ENCODE data around the gene TCAF1.
"Not testable (repeated sequence)": the region's sequence is repeated elsewhere in the genome, so short reads cannot be mapped to it uniquely, and the experiment has no call there.

GRCh38 chr7:143837223-143837622 is 64.8 kb downstream of the TCAF1 start:
- not testable (repeated sequence) for TF ChIP-seq RFX5 (IDR thresholded peaks at IDR 0.05; ENCODE audit: low read depth, low read length); BHLHE40 (IDR thresholded peaks at IDR 0.05; ENCODE audit: low read depth, low read length); POLR2A (IDR thresholded peaks at IDR 0.05; ENCODE audit: low read depth, low read length); CHD1 (IDR thresholded peaks at IDR 0.05; ENCODE audit: low read depth, low read length); RCOR1 (IDR thresholded peaks at IDR 0.05; ENCODE audit: insufficient replicate concordance, low read length); FOS (IDR thresholded peaks at IDR 0.05; ENCODE audit: low read depth, low read length); MAFK (IDR thresholded peaks at IDR 0.05; ENCODE audit: low read depth, low read length); MAZ (IDR thresholded peaks at IDR 0.05; ENCODE audit: borderline replicate concordance, low read depth, low read length); CEBPB (IDR thresholded peaks at IDR 0.05; ENCODE audit: low read depth, low read length); USF2 (IDR thresholded peaks at IDR 0.05; ENCODE audit: low read depth, low read length)
- TF ChIP-seq, protein P1, sequence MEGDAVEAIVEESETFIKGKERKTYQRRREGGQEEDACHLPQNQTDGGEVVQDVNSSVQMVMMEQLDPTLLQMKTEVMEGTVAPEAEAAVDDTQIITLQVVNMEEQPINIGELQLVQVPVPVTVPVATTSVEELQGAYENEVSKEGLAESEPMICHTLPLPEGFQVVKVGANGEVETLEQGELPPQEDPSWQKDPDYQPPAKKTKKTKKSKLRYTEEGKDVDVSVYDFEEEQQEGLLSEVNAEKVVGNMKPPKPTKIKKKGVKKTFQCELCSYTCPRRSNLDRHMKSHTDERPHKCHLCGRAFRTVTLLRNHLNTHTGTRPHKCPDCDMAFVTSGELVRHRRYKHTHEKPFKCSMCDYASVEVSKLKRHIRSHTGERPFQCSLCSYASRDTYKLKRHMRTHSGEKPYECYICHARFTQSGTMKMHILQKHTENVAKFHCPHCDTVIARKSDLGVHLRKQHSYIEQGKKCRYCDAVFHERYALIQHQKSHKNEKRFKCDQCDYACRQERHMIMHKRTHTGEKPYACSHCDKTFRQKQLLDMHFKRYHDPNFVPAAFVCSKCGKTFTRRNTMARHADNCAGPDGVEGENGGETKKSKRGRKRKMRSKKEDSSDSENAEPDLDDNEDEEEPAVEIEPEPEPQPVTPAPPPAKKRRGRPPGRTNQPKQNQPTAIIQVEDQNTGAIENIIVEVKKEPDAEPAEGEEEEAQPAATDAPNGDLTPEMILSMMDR (conservative IDR thresholded peaks at IDR 0.05; ENCODE audit: low read depth, low read length): peak; percentile 37
- TF ChIP-seq RAD21 (IDR thresholded peaks at IDR 0.05; ENCODE audit: low read length): peak; percentile 30
- TF ChIP-seq SMC3 (IDR thresholded peaks at IDR 0.05; ENCODE audit: low read depth, low read length): peak; percentile 26; the same call in 1 of the 2 replicates
- TF ChIP-seq, protein P2, sequence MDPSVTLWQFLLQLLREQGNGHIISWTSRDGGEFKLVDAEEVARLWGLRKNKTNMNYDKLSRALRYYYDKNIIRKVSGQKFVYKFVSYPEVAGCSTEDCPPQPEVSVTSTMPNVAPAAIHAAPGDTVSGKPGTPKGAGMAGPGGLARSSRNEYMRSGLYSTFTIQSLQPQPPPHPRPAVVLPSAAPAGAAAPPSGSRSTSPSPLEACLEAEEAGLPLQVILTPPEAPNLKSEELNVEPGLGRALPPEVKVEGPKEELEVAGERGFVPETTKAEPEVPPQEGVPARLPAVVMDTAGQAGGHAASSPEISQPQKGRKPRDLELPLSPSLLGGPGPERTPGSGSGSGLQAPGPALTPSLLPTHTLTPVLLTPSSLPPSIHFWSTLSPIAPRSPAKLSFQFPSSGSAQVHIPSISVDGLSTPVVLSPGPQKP (IDR thresholded peaks at IDR 0.05; ENCODE audit: borderline replicate concordance, low read depth, low read length): not testable (repeated sequence)
